HCT116 (cell line): ENCODE data around the gene LMBR1. TPM values are rescaled to one million over a fixed set of nuclear protein-coding genes. Genes with fewer than 3 reads are reported as not detected.

Source experiments
- ATAC-seq: fragments of 200-7000 bp; cut with Tn5 transposase; 2 replicates; pipeline ENCODE4 v1.9.1; 2020; ENCODE audit warnings: mild to moderate bottlenecking, moderate library complexity
- BruUV-seq: library from RNA; stranded (reverse); fragments of 400-500 nt; replicated peaks from 2 replicates; lab custom pipeline; 2021; lab: Mats Ljungman, UMichigan
- CTCF ChIA-PET: fragments of 300-600 bp; sonication (Branson Sonifier 250); formaldehyde crosslinking; loops from one replicate; lab custom pipeline; 2021; ENCODE audit warnings: antibody characterized with exemption; lab: Charles Lee
- POLR2A ChIA-PET: fragments of 300-600, 350-600 bp; sonication (Branson Sonifier 250); formaldehyde crosslinking; loops from one replicate; lab custom pipeline; 2021; ENCODE audit warnings: antibody characterized with exemption; lab: Charles Lee
- RAD21 ChIA-PET, 2 experiments: fragments of 300-600 bp; sonication (Branson Sonifier 250); formaldehyde crosslinking; loops; one replicate each; lab custom pipeline; 2023; ENCODE audit warnings: low total read pairs in 2 of 2; ENCODE audit not compliant: uncharacterized antibody in 2 of 2, unreplicated experiment in 2 of 2, low non-redundant PET in 1 of 2; lab: Charles Lee
- DNase-seq: peaks from one replicate; pipeline ENCODE4 v3.0.0-alpha.2; 2010; ENCODE audit warnings: low read depth, low spot score
- H2AFZ ChIP-seq: fragments of 200-600 bp; shearing (Covaris generic), sonication (generic); 2 replicates; pipeline ENCODE4 v1.6.1; 2017; ENCODE audit warnings: low read depth, mixed run types, mixed read lengths, antibody characterized with exemption, low read length; ENCODE audit not compliant: poor library complexity, severe bottlenecking
- H3K27ac ChIP-seq: 2 replicates; pipeline ENCODE4 v1.5.1; 2012; ENCODE audit warnings: low read depth, low read length
- H3K27me3 ChIP-seq: fragments of 200-600 bp; sonication (generic); 2 replicates; pipeline ENCODE4 v1.6.1; 2016; ENCODE audit warnings: mixed run types, low read length, mixed read lengths; ENCODE audit not compliant: insufficient read depth
- H3K36me3 ChIP-seq, 2 experiments: fragments of 200-500 bp in 1 of 2; fragments of 200-600 bp in 1 of 2; sonication (Bioruptor generic) in 1 of 2; sonication (generic) in 1 of 2; 2 replicates each; pipeline versions ENCODE4 v1.5.1 to v1.6.1; 2014 to 2016; ENCODE audit warnings: low read length in 2 of 2, inconsistent platforms in 1 of 2, mixed read lengths in 1 of 2, mixed run types in 1 of 2; ENCODE audit not compliant: insufficient read depth in 2 of 2, control insufficient read depth in 1 of 2
- H3K4me1 ChIP-seq, 2 experiments: fragments of 200-600 bp in 1 of 2; sonication (generic) in 1 of 2; 2 replicates each; pipeline versions ENCODE4 v1.5.1 to v1.6.1; 2012 to 2017; ENCODE audit warnings: low read length in 2 of 2, inconsistent platforms in 1 of 2, mild to moderate bottlenecking in 1 of 2, mixed read lengths in 1 of 2, mixed run types in 1 of 2, moderate library complexity in 1 of 2; ENCODE audit not compliant: insufficient read depth in 2 of 2, control insufficient read depth in 1 of 2
- H3K4me2 ChIP-seq: fragments of 200-600 bp; sonication (generic); 2 replicates; pipeline ENCODE4 v1.6.1; 2017; ENCODE audit warnings: mixed run types, low read length, mixed read lengths
- H3K4me3 ChIP-seq, 2 experiments: fragments of 200-600 bp in 1 of 2; sonication (generic) in 1 of 2; replicated peaks in 1 of 2; 2 replicates each; pipeline ENCODE4 v1.5.1; 2011 to 2016; ENCODE audit warnings: low read length in 2 of 2, control low read depth in 1 of 2, low read depth in 1 of 2, mild to moderate bottlenecking in 1 of 2, mixed read lengths in 1 of 2, mixed run types in 1 of 2
- H3K79me2 ChIP-seq: fragments of 200-600 bp; sonication (generic); 2 replicates; pipeline ENCODE4 v1.6.1; 2017; ENCODE audit warnings: mild to moderate bottlenecking, mixed run types, low read length, moderate library complexity, mixed read lengths; ENCODE audit not compliant: insufficient read depth
- H3K9ac ChIP-seq: fragments of 200-600 bp; sonication (generic); 2 replicates; pipeline ENCODE4 v1.6.1; 2016; ENCODE audit warnings: low read length, mixed read lengths
- H3K9me2 ChIP-seq: fragments of 200-600 bp; sonication (generic), shearing (Covaris generic); 2 replicates; pipeline ENCODE4 v1.6.1; 2017; ENCODE audit warnings: mixed run types, mild to moderate bottlenecking, moderate library complexity; ENCODE audit not compliant: insufficient read depth
- H3K9me3 ChIP-seq, 2 experiments: fragments of 200-500 bp in 1 of 2; fragments of 200-600 bp in 1 of 2; sonication (Bioruptor generic) in 1 of 2; sonication (generic) in 1 of 2; 2 replicates each; pipeline ENCODE4 v1.6.1; 2014 to 2017; ENCODE audit warnings: low read length in 2 of 2, mixed read lengths in 2 of 2, inconsistent platforms in 1 of 2, low read depth in 1 of 2, mild to moderate bottlenecking in 1 of 2, mixed run types in 1 of 2, moderate library complexity in 1 of 2; ENCODE audit not compliant: control insufficient read depth in 1 of 2, insufficient read depth in 1 of 2
- H4K20me1 ChIP-seq: fragments of 200-600 bp; sonication (generic), shearing (Covaris generic); 2 replicates; pipeline ENCODE4 v1.6.1; 2017; ENCODE audit warnings: mixed run types, mild to moderate bottlenecking, moderate library complexity; ENCODE audit not compliant: insufficient read depth
- ATF3 ChIP-seq: IDR thresholded peaks from 2 replicates; pipeline ENCODE4 v1.6.1; 2012
- CEBPB ChIP-seq: IDR thresholded peaks from 2 replicates; pipeline ENCODE4 v1.6.1; 2012; ENCODE audit warnings: low read depth
- EGR1 ChIP-seq: IDR thresholded peaks from 2 replicates; pipeline ENCODE4 v1.6.1; 2012; ENCODE audit warnings: low read depth
- EZH2 ChIP-seq: fragments of 200-600 bp; sonication (generic); IDR thresholded peaks from 2 replicates; pipeline ENCODE4 v1.6.1; 2017; ENCODE audit warnings: antibody characterized with exemption, mixed run types
- EZH2phosphoT487 ChIP-seq: fragments of 200-600 bp; IDR thresholded peaks from 2 replicates; pipeline ENCODE4 v1.6.1; 2018; ENCODE audit warnings: antibody characterized with exemption, borderline replicate concordance
- FOSL1 ChIP-seq: IDR thresholded peaks from 2 replicates; pipeline ENCODE4 v1.6.1; 2012; ENCODE audit warnings: low read depth
- REST ChIP-seq: IDR thresholded peaks from 2 replicates; pipeline ENCODE4 v1.6.1; 2012; ENCODE audit warnings: low read depth
- SIN3A ChIP-seq: IDR thresholded peaks from 2 replicates; pipeline ENCODE4 v1.6.1; 2012; ENCODE audit warnings: low read depth
- TCF7L2 ChIP-seq: IDR thresholded peaks from 2 replicates; pipeline ENCODE4 v1.7.0; 2011; ENCODE audit warnings: borderline replicate concordance, inconsistent platforms; ENCODE audit not compliant: insufficient read depth, insufficient read length; ENCODE audit errors: extremely low read depth
- ZNF274 ChIP-seq: fragments of 200-500 bp; sonication (Bioruptor generic); IDR thresholded peaks from 2 replicates; pipeline ENCODE4 v1.6.1; 2014; ENCODE audit warnings: mild to moderate bottlenecking, low read depth, low read length, inconsistent platforms
- intact Hi-C: fragments of 100-400 bp; cut with micrococcal nuclease; formaldehyde crosslinking; loops from 2 replicates; pipeline ENCODE4 v1.10.0; 2022
- total RNA-seq: library from RNA; stranded (reverse); gene quantifications from one replicate; pipeline ENCODE4 v1.2.1, GENCODE V29; 2021; ENCODE audit not compliant: unreplicated experiment
- TF ChIP-seq, protein P1 (sequence below): IDR thresholded peaks from 2 replicates; pipeline ENCODE4 v1.6.1; 2011; ENCODE audit warnings: mild to moderate bottlenecking, low read length, moderate library complexity; ENCODE audit not compliant: insufficient replicate concordance; ENCODE audit errors: extremely low read depth

The LMBR1 gene
- total RNA-seq, 1 experiment from 2014 or later = 84.0 TPM

GRCh38 chr7:156897673-156898072 lies 4.7 kb upstream of the LMBR1 start:
- ATAC-seq = no peak
- TF ChIP-seq, protein P1, sequence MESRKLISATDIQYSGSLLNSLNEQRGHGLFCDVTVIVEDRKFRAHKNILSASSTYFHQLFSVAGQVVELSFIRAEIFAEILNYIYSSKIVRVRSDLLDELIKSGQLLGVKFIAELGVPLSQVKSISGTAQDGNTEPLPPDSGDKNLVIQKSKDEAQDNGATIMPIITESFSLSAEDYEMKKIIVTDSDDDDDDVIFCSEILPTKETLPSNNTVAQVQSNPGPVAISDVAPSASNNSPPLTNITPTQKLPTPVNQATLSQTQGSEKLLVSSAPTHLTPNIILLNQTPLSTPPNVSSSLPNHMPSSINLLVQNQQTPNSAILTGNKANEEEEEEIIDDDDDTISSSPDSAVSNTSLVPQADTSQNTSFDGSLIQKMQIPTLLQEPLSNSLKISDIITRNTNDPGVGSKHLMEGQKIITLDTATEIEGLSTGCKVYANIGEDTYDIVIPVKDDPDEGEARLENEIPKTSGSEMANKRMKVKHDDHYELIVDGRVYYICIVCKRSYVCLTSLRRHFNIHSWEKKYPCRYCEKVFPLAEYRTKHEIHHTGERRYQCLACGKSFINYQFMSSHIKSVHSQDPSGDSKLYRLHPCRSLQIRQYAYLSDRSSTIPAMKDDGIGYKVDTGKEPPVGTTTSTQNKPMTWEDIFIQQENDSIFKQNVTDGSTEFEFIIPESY = no peak
- TF ChIP-seq EZH2 = no peak
- TF ChIP-seq CEBPB = no peak
- TF ChIP-seq, all 23 proteins: peak for 0
- no peaks in the 10 kb centered on the region for H4K20me1 ChIP-seq
- CTCF ChIA-PET = no interaction called here
- intact Hi-C loops = no loop called here
- H3K27me3 ChIP-seq = no peaks in the 10 kb centered on the region
- RAD21 ChIA-PET = no interaction called here
- no peak overlapping the region for H2AFZ ChIP-seq
- H3K4me2 ChIP-seq = peak overlapping the region; percentile 17
- no peak for DNase-seq
- H3K4me1 ChIP-seq = peaks cover 21 to 59% of the 10 kb centered on the region in 2 experiments
- no TSS peak for BruUV-seq
- H3K79me2 ChIP-seq = peaks cover 4% of the 10 kb centered on the region; the same call in 1 of the 2 replicates
- H3K9ac ChIP-seq = no peak overlapping the region
- POLR2A ChIA-PET = no interaction called here
- no peaks in the 10 kb centered on the region for H3K9me3 ChIP-seq
- H3K9me2 ChIP-seq = no peaks in the 10 kb centered on the region
- no peak overlapping the region for H3K4me3 ChIP-seq
- H3K36me3 ChIP-seq = no peaks in the 10 kb centered on the region
- H3K27ac ChIP-seq = no peak overlapping the region

DNA sequence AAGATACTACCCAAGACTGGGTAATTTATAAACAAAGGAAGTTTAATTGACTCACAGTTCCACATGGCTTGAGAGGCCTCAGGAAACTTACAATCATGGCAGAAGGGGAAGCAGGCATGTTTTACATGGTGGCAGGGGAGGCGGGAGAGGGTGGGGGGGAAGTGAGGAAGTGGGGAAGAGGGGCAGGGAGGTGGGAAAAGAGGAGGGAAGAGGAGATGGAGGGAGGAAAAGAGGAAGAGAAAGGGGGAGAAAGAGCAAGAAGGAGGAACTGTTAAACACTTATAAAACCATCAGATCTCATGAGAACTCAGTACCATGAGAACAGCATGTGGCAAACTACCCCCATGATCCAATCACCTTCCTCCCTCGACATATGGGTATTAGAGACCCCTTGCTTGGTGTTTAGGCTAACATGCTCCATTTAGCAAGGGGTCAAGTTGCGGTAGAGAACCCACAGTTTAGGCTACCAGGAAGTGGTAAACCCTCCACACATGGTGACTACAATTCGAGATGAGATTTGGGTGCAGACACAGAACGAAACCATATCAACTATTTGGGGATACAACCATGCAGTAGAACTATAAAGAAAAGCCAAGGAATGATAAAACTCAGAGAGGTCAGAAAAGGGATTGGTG lies 3.5 kb upstream of the LMBR1 start:
- Histone ChIP-seq H2AFZ (no peak overlapping the region), H3K9me2 (no peaks in the 10 kb centered on the region), H4K20me1 (no peaks in the 10 kb centered on the region), H3K9me3 (no peaks in the 10 kb centered on the region), H3K36me3 (no peaks in the 10 kb centered on the region), H3K79me2 (peaks cover 13% of the 10 kb centered on the region), H3K4me3 (no peak overlapping the region), H3K27ac (no peak overlapping the region), H3K9ac (no peak overlapping the region), H3K27me3 (no peaks in the 10 kb centered on the region), H3K4me2 (no peak overlapping the region), H3K4me1 (peaks cover 18 to 53% of the 10 kb centered on the region in 2 experiments)
- no TSS peak for BruUV-seq
- TF ChIP-seq FOSL1 (no peak), TCF7L2 (no peak), ZNF274 (no peak), EZH2 (no peak), ATF3 (no peak), CEBPB (no peak), EGR1 (no peak), SIN3A (no peak), EZH2phosphoT487 (no peak), REST (no peak)
- intact Hi-C loops = no loop called here
- DNase-seq (no peak), ATAC-seq (no peak)
- POLR2A ChIA-PET = no interaction called here
- RAD21 ChIA-PET = no interaction called here
- CTCF ChIA-PET = no interaction called here
